ENCODE results near the gene ANO1. TPM values are rescaled to one million over a fixed set of nuclear protein-coding genes. Genes with fewer than 3 reads are reported as not detected.

Gene ANO1
- total and polyA plus RNA-seq, 2 of the 8 experiments (the other 6 are each of a cell fraction or from before 2014, with no cell fraction given) = 4.7 to 5.0 TPM

GRCh38 chr11:70055444-70055843 lies 22.7 kb upstream of the ANO1 start:
- Histone ChIP-seq H3K27me3 (replicated peaks in 1 of 4; ENCODE audit: control insufficient read depth in 3 of 4, extremely low read depth in 1 of 4, insufficient read depth in 3 of 4, low read length in 3 of 4) (no peaks in the 10 kb centered on the region; a peak in 1 of 7 replicates), H3K9ac (replicated peaks in 1 of 4; ENCODE audit: extremely low read depth in 1 of 4, low read depth in 3 of 4, low read length in 3 of 4) (no peak overlapping the region), H3K4ac (replicated peaks; ENCODE audit: insufficient read length, low read depth, low read length) (no peak overlapping the region), H4K91ac (replicated peaks; ENCODE audit: insufficient read length, low read length) (no peak overlapping the region), H3K4me3 (ENCODE audit: extremely low read depth in 1 of 4, insufficient read depth in 2 of 4, low read depth in 3 of 4, low read length in 4 of 4) (no peak overlapping the region), H3K56ac (replicated peaks; ENCODE audit: insufficient read length, low read depth, low read length) (no peak overlapping the region), H4K5ac (ENCODE audit: insufficient read length, low read depth, low read length) (no peak overlapping the region), H2AFZ (ENCODE audit: low read length) (no peak overlapping the region), H2BK12ac (ENCODE audit: low read depth, low read length) (no peak overlapping the region), H3K36me3 (ENCODE audit: control insufficient read depth in 2 of 4, insufficient read depth in 4 of 4, low read length in 3 of 4) (no peaks in the 10 kb centered on the region), H3K79me1 (ENCODE audit: low read depth, low read length) (no peaks in the 10 kb centered on the region), H2AK5ac (ENCODE audit: low read depth, low read length) (no peak overlapping the region), H3K27ac (ENCODE audit: low read depth, low read length) (no peak overlapping the region), H2BK120ac (replicated peaks; ENCODE audit: low read depth, low read length) (no peak overlapping the region), H3K18ac (ENCODE audit: extremely low read depth, low read length) (no peak overlapping the region), H3K4me1 (replicated peaks in 1 of 4; ENCODE audit: control insufficient read depth in 3 of 4, insufficient read depth in 4 of 4, low read length in 3 of 4) (peaks cover 0 to 2% (median 0%) of the 10 kb centered on the region in 4 experiments; a peak in 2 of 7 replicates), H3K4me2 (ENCODE audit: insufficient read depth in 1 of 2, low read depth in 2 of 2, low read length in 2 of 2) (no peak overlapping the region), H3K14ac (ENCODE audit: insufficient read length) (no peak overlapping the region), H3K79me2 (ENCODE audit: control insufficient read depth in 1 of 2, insufficient read depth in 2 of 2, low read length in 2 of 2) (no peaks in the 10 kb centered on the region), H3K23ac (ENCODE audit: insufficient read length) (no peak overlapping the region), H4K8ac (ENCODE audit: extremely low read depth, insufficient read depth, low read length) (no peak overlapping the region), H2BK15ac (ENCODE audit: low read length) (no peak overlapping the region), H3K23me2 (ENCODE audit: low read depth, low read length) (no peaks in the 10 kb centered on the region), H4K20me1 (replicated peaks in 1 of 2; ENCODE audit: control insufficient read depth in 1 of 2, insufficient read depth in 2 of 2, low read length in 2 of 2) (no peaks in the 10 kb centered on the region), H2BK20ac (ENCODE audit: low read length) (no peak overlapping the region), H2BK5ac (ENCODE audit: low read depth, low read length) (no peak overlapping the region), H3K9me3 (ENCODE audit: insufficient read depth in 2 of 2, low read depth in 1 of 2, low read length in 1 of 2) (no peaks in the 10 kb centered on the region)
- CTCF ChIA-PET (ENCODE audit: partially characterized antibody) = interaction anchor here (1.5 kb wide), 1 partner anchor 32 kb away, joined by 5 read pairs; no protein-coding TSS in a partner anchor
- FAIRE-seq (no peak), DNase-seq (ENCODE audit: low read depth in 1 of 2, low spot score in 2 of 2) (no peak)
- 65% methylated on average over 3 of the region's 3 CpGs; no CpG with 5 or more reads in 1 of the 2 experiments for WGBS, 2 experiments (ENCODE audit: extremely low coverage in 1 of 2, insufficient coverage in 1 of 2, insufficient read length in 1 of 2, insufficient replicate concordance in 2 of 2, low coverage in 1 of 2, low lambda C conversion rate in 2 of 2, missing lambda C conversion rate in 1 of 2)
- POLR2A ChIA-PET (ENCODE audit: partially characterized antibody) = interaction anchor here (0.7 kb wide), 1 partner anchor 143 kb away, joined by 3 read pairs; no protein-coding TSS in a partner anchor
- TF ChIP-seq BRCA1 (IDR thresholded peaks at IDR 0.05; ENCODE audit: low read depth, low read length) = no peak
- TF ChIP-seq EZH2 (IDR thresholded peaks at IDR 0.05; ENCODE audit: low read depth, low read length, severe bottlenecking) = no peak
- TF ChIP-seq CEBPB (IDR thresholded peaks at IDR 0.05; ENCODE audit: low read depth, low read length) = no peak
- no peak for TF ChIP-seq KDM4A (IDR thresholded peaks at IDR 0.05; ENCODE audit: low read depth, low read length, severe bottlenecking)
- no peak for TF ChIP-seq MAFK (IDR thresholded peaks at IDR 0.05; ENCODE audit: low read depth, low read length)
- no peak for TF ChIP-seq GABPA (IDR thresholded peaks at IDR 0.05; ENCODE audit: borderline replicate concordance, insufficient read depth, low read length)
- TF ChIP-seq CHD2 (IDR thresholded peaks at IDR 0.05; ENCODE audit: low read length) = no peak
- TF ChIP-seq, protein P1, sequence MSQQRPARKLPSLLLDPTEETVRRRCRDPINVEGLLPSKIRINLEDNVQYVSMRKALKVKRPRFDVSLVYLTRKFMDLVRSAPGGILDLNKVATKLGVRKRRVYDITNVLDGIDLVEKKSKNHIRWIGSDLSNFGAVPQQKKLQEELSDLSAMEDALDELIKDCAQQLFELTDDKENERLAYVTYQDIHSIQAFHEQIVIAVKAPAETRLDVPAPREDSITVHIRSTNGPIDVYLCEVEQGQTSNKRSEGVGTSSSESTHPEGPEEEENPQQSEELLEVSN (IDR thresholded peaks at IDR 0.05) = no peak
- TF ChIP-seq KDM5A (IDR thresholded peaks at IDR 0.05; ENCODE audit: low read length) = no peak
- no peak for TF ChIP-seq NRF1 (IDR thresholded peaks at IDR 0.05; ENCODE audit: low read depth, low read length)
- TF ChIP-seq JUN (IDR thresholded peaks at IDR 0.05; ENCODE audit: low read depth, low read length) = no peak
- TF ChIP-seq CBX8 (IDR thresholded peaks at IDR 0.05; ENCODE audit: borderline replicate concordance, low read depth, low read length) = no peak
- TF ChIP-seq KDM1A (IDR thresholded peaks at IDR 0.05; ENCODE audit: borderline replicate concordance, low read length) = no peak
